Panc1 (cell line): Measurements from ENCODE around the gene CNTN4.

ENCODE experiments used
- CTCF ChIP-seq: fragments of 450-650 bp; IDR thresholded peaks from 2 replicates; pipeline ENCODE4 v1.5.1; 2017; ENCODE audit warnings: mild to moderate bottlenecking
- POLR2AphosphoS5 ChIP-seq: IDR thresholded peaks from 2 replicates; pipeline ENCODE4 v1.6.1; 2012; ENCODE audit warnings: mild to moderate bottlenecking, low read depth, low read length, moderate library complexity
- REST ChIP-seq, 2 experiments: IDR thresholded peaks; 2 replicates each; pipeline ENCODE4 v1.6.1; 2011 to 2012; ENCODE audit warnings: low read depth in 2 of 2, control low read depth in 1 of 2, low read length in 1 of 2, mild to moderate bottlenecking in 1 of 2, moderate library complexity in 1 of 2; ENCODE audit not compliant: insufficient read depth in 1 of 2
- SIN3A ChIP-seq: IDR thresholded peaks from 2 replicates; pipeline ENCODE4 v1.6.1; 2012; ENCODE audit warnings: low read depth, mild to moderate bottlenecking, low read length, moderate library complexity, borderline replicate concordance; ENCODE audit not compliant: insufficient read depth
- TCF7L2 ChIP-seq: IDR thresholded peaks from 2 replicates; pipeline ENCODE4 v1.6.1; 2011; ENCODE audit warnings: mild to moderate bottlenecking, low read depth, low read length, inconsistent platforms

- TF ChIP-seq CTCF (no peak), POLR2AphosphoS5 (no peak), SIN3A (no peak), REST (IDR thresholded peaks at IDR 0.05; ENCODE audit: insufficient read depth in 1 of 2, low read depth in 2 of 2, low read length in 1 of 2) (no peak), TCF7L2 (no peak)
These were observed 74.0 kb downstream of the CNTN4 start for GRCh38 chr3:2172561-2173171.
